Measurements from ENCODE around the gene PDE4C. TPM values are rescaled to one million over a fixed set of nuclear protein-coding genes. Genes with fewer than 3 reads are reported as not detected.

The PDE4C gene
- total and polyA plus RNA-seq, 7 donors: 1.8 to 8.6 (median 4.0) TPM; not detected in 2

GRCh38 chr19:18226956-18227780 lies 930 bp upstream of the PDE4C start:
- Histone ChIP-seq H3K27ac (peak overlapping the region in 2 of 4 donors; percentile 53 to 72), H3K4me3 (no peak overlapping the region), H3K36me3 (no peaks in the 10 kb centered on the region), H3K9me3 (no peaks in the 10 kb centered on the region), H3K4me1 (peaks cover 0 to 51% (median 36%) of the 10 kb centered on the region in 4 donors), H3K27me3 (peaks cover 3 to 57% (median 20%) of the 10 kb centered on the region in 3 donors)
- DNase-seq: peak; percentile 74
- TF ChIP-seq POLR2AphosphoS5 (IDR thresholded peaks at IDR 0.05) (peak; percentile 16 to 90 (median 68)), POLR2A (IDR thresholded peaks at IDR 0.05) (no peak), EP300 (IDR thresholded peaks at IDR 0.05) (peak in 1 of 4 donors; percentile 53), CTCF (IDR thresholded peaks at IDR 0.05) (no peak)
- intact Hi-C loops (cut with DNase I): no loop called here
- 80 to 84% methylated on average over 18 of the region's 18 CpGs for WGBS, 2 donors

DNA sequence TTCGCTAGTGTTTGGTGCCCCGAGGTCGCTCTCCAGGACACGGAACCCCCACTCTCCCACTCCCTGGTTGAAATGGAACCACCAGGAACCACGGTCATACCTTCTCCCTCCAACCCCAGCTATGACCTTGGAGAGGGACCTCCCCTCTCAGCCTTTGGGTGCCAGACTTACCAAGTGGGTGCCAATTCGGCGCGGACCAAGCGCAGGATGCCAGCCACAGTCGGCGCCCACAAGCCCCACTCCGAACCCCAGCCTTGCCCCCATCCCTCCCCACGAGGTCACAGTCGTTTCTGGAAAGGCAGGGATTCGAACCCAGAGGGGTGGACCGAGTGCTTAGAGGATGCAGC lies 910 bp downstream of the PDE4C start:
- Histone ChIP-seq H3K36me3 (no peaks in the 10 kb centered on the region), H3K4me1 (peaks cover 0 to 44% (median 36%) of the 10 kb centered on the region in 4 donors), H3K27ac (peak overlapping the region; percentile 4 to 72 (median 44)), H3K9me3 (no peaks in the 10 kb centered on the region), H3K4me3 (peak overlapping the region in 1 of 4 donors; percentile 49), H3K27me3 (peaks cover 0 to 57% (median 28%) of the 10 kb centered on the region in 3 donors)
- 17 to 27% methylated on average over 16 of the region's 16 CpGs for WGBS, 2 donors
- TF ChIP-seq POLR2AphosphoS5 (IDR thresholded peaks at IDR 0.05) (no peak), EP300 (IDR thresholded peaks at IDR 0.05) (no peak), POLR2A (IDR thresholded peaks at IDR 0.05) (no peak), CTCF (IDR thresholded peaks at IDR 0.05) (no peak)
- no peak for DNase-seq
- intact Hi-C loops (cut with DNase I): loop anchor here (2.0 kb wide), 1 partner anchor 75 kb away; no protein-coding TSS in a partner anchor

GRCh38 chr19:18224525-18225354 lies 1.5 kb downstream of the PDE4C start:
- TF ChIP-seq EP300 (IDR thresholded peaks at IDR 0.05): no peak
- no peak for TF ChIP-seq CTCF (IDR thresholded peaks at IDR 0.05)
- TF ChIP-seq POLR2A (IDR thresholded peaks at IDR 0.05): no peak
- TF ChIP-seq POLR2AphosphoS5 (IDR thresholded peaks at IDR 0.05): no peak
- peak overlapping the region; percentile 4 to 72 (median 44) for H3K27ac ChIP-seq
- intact Hi-C loops (cut with DNase I): loop anchor here (1.0 to 2.0 kb wide), 2 partner anchors 19 to 74 kb away; no protein-coding TSS in a partner anchor

GRCh38 chr19:18223860-18224524 lies 2.2 kb downstream of the PDE4C start:
- TF ChIP-seq EP300 (IDR thresholded peaks at IDR 0.05): no peak
- no peak for TF ChIP-seq POLR2AphosphoS5 (IDR thresholded peaks at IDR 0.05)
- TF ChIP-seq POLR2A (IDR thresholded peaks at IDR 0.05): no peak
- no peak for TF ChIP-seq CTCF (IDR thresholded peaks at IDR 0.05)
- peak; percentile 69 for DNase-seq
- intact Hi-C loops (cut with DNase I): loop anchor here (1.0 to 2.0 kb wide), 2 partner anchors 19 to 73 kb away; no protein-coding TSS in a partner anchor
- WGBS, 2 donors: 5 to 7% methylated on average over 39 of the region's 39 CpGs
- H3K9me3 ChIP-seq: no peaks in the 10 kb centered on the region
- H3K4me3 ChIP-seq: peak overlapping the region; percentile 21 to 49 (median 38)
- peaks cover 0 to 44% (median 36%) of the 10 kb centered on the region in 4 donors for H3K4me1 ChIP-seq
- H3K27me3 ChIP-seq: peaks cover 0 to 45% (median 31%) of the 10 kb centered on the region in 3 donors
- H3K27ac ChIP-seq: peak overlapping the region in 3 of 4 donors; percentile 23 to 29 (median 27)
- H3K36me3 ChIP-seq: no peaks in the 10 kb centered on the region

More at GRCh38 chr19:18224525-18225354, 1.5 kb downstream of the PDE4C start:
- DNase-seq: peak; percentile 100
- H3K4me1 ChIP-seq: peaks cover 0 to 44% (median 36%) of the 10 kb centered on the region in 4 donors
- H3K4me3 ChIP-seq: peak overlapping the region; percentile 21 to 49 (median 38)
- 3% methylated on average over 81 of the region's 81 CpGs for whole genome bisulfite sequencing, 2 donors
- peaks cover 0 to 53% (median 31%) of the 10 kb centered on the region in 3 donors for H3K27me3 ChIP-seq
- no peaks in the 10 kb centered on the region for H3K36me3 ChIP-seq
- no peaks in the 10 kb centered on the region for H3K9me3 ChIP-seq
